HepG2 (cell line): Measurements from ENCODE around the gene MRPL43. TPM values are rescaled to one million over a fixed set of nuclear protein-coding genes. Genes with fewer than 3 reads are reported as not detected.

Experiments
- ATAC-seq: fragments of 200-7000 bp; cut with Tn5 transposase; 3 replicates; pipeline ENCODE4 v1.9.1; 2020; ENCODE audit warnings: mild to moderate bottlenecking, moderate library complexity
- BruUV-seq: library from RNA; stranded (reverse); fragments of 400-500 nt; replicated peaks from 2 replicates; lab custom pipeline; 2021; lab: Mats Ljungman, UMichigan
- CTCF ChIA-PET: fragments of 300-600 bp; formaldehyde crosslinking; extraction: SDS; loops from one replicate; lab custom pipeline; 2021; ENCODE audit warnings: low total read pairs, inconsistent platforms, low intra/inter-chr PET ratio; lab: Yijun Ruan, JAX
- POLR2A ChIA-PET: fragments of 350-600 bp; sonication (Branson Sonifier 250); formaldehyde crosslinking; loops from one replicate; lab custom pipeline; 2020; ENCODE audit warnings: antibody characterized with exemption, inconsistent platforms; lab: Yijun Ruan, JAX
- DNase-seq: peaks from one replicate; pipeline ENCODE4 v3.0.0-alpha.2; 2015; ENCODE audit warnings: low spot score
- FAIRE-seq: peaks from 3 replicates; lab custom pipeline; 2011; peaks lifted over from hg19 to GRCh38; lab: Jason Lieb, UNC
- H2AFZ ChIP-seq: one replicate; pipeline ENCODE4 v1.6.1; 2011; ENCODE audit warnings: low read length, inconsistent platforms
- H3K27ac ChIP-seq: fragments of 300-600 bp; 3 replicates; pipeline ENCODE4 v1.8.0; 2011; ENCODE audit warnings: mixed run types, mild to moderate bottlenecking, mixed read lengths, low read length, inconsistent platforms; ENCODE audit not compliant: insufficient read depth; ENCODE audit errors: extremely low read length
- H3K27me3 ChIP-seq, 2 experiments: fragments of 200-600 bp in 1 of 2; 2 replicates in 1 of 2; 3 replicates in 1 of 2; pipeline versions ENCODE4 v1.6.0 to v1.8.0; 2011; ENCODE audit warnings: low read length in 2 of 2, mild to moderate bottlenecking in 2 of 2, moderate library complexity in 2 of 2, inconsistent platforms in 1 of 2; ENCODE audit not compliant: insufficient read depth in 2 of 2, control insufficient read depth in 1 of 2
- H3K36me3 ChIP-seq, 2 experiments: fragments of 200-600 bp in 1 of 2; replicated peaks in 1 of 2; 2 replicates in 1 of 2; 3 replicates in 1 of 2; pipeline versions ENCODE4 v1.5.1 to v1.8.0; 2011; ENCODE audit warnings: low read length in 2 of 2, inconsistent platforms in 1 of 2; ENCODE audit not compliant: insufficient read depth in 2 of 2, control insufficient read depth in 1 of 2
- H3K4me1 ChIP-seq: 2 replicates; pipeline ENCODE4 v1.5.1; 2012; ENCODE audit warnings: low read length, inconsistent platforms; ENCODE audit not compliant: insufficient read depth
- H3K4me2 ChIP-seq: 2 replicates; pipeline ENCODE4 v1.6.0; 2011; ENCODE audit warnings: low read depth, low read length, inconsistent platforms
- H3K4me3 ChIP-seq, 3 experiments: fragments of 200-600 bp in 1 of 3; sonication (generic), shearing (Covaris generic) in 1 of 3; replicated peaks in 1 of 3; 2 replicates each; pipeline ENCODE4 v1.5.1; 2011 to 2016; ENCODE audit warnings: low read length in 3 of 3, inconsistent platforms in 2 of 3, low read depth in 2 of 3, mild to moderate bottlenecking in 2 of 3, control low read depth in 1 of 3, mixed read lengths in 1 of 3; ENCODE audit not compliant: insufficient read depth in 1 of 3
- H3K79me2 ChIP-seq: one replicate; pipeline ENCODE4 v1.6.1; 2011; ENCODE audit warnings: low read length, inconsistent platforms; ENCODE audit not compliant: insufficient read depth
- H3K9ac ChIP-seq: 2 replicates; pipeline ENCODE4 v1.6.0; 2011; ENCODE audit warnings: mild to moderate bottlenecking, low read depth, low read length, inconsistent platforms; ENCODE audit not compliant: insufficient read depth
- H3K9me3 ChIP-seq: 2 replicates; pipeline ENCODE4 v1.5.1; 2012; ENCODE audit warnings: mild to moderate bottlenecking, low read length
- H4K20me1 ChIP-seq: 2 replicates; pipeline ENCODE4 v1.6.0; 2011; ENCODE audit warnings: inconsistent platforms, mild to moderate bottlenecking, low read length, moderate library complexity; ENCODE audit not compliant: insufficient read depth
- CCAR2 ChIP-seq: fragments of 200-400 bp; formaldehyde crosslinking; optimal IDR thresholded peaks from 2 replicates; pipeline ENCODE3; 2018; ENCODE audit warnings: low read depth, mild to moderate bottlenecking, low read length, moderate library complexity
- ELF1 ChIP-seq: sonication (generic); formaldehyde crosslinking; IDR thresholded peaks from 2 replicates; pipeline ENCODE4 v1.4.0; 2020; ENCODE audit warnings: missing genetic modification reagents
- HNF4A ChIP-seq: sonication (generic); formaldehyde crosslinking; IDR thresholded peaks from 2 replicates; pipeline ENCODE4 v1.4.0; 2020; ENCODE audit warnings: missing genetic modification reagents
- NCOR1 ChIP-seq: fragments of 200-600 bp; sonication (generic); IDR thresholded peaks from 2 replicates; pipeline ENCODE4 v1.7.0; 2017; ENCODE audit warnings: antibody characterized with exemption, low read length, borderline replicate concordance
- POLR2A ChIP-seq, 2 experiments: IDR thresholded peaks; 2 replicates each; pipeline ENCODE4 v1.6.1; 2011; ENCODE audit warnings: low read depth in 2 of 2, low read length in 2 of 2, mild to moderate bottlenecking in 1 of 2, moderate library complexity in 1 of 2; ENCODE audit not compliant: insufficient read depth in 1 of 2
- TFDP2 ChIP-seq: sonication (generic); formaldehyde crosslinking; IDR thresholded peaks from 2 replicates; pipeline ENCODE4 v1.4.0; 2020; ENCODE audit warnings: missing genetic modification reagents
- ZFP90 ChIP-seq: sonication (generic); formaldehyde crosslinking; IDR thresholded peaks from 2 replicates; pipeline ENCODE4 v1.8.0; 2022; ENCODE audit warnings: missing genetic modification reagents, mild to moderate bottlenecking, inconsistent platforms, borderline replicate concordance
- ZNF17 ChIP-seq: sonication (generic); formaldehyde crosslinking; IDR thresholded peaks from 2 replicates; pipeline ENCODE4 v1.5.0; 2020; ENCODE audit warnings: mild to moderate bottlenecking, missing genetic modification reagents
- ZNF543 ChIP-seq: sonication (generic); formaldehyde crosslinking; IDR thresholded peaks from 2 replicates; pipeline ENCODE4 v1.4.0; 2020; ENCODE audit warnings: mild to moderate bottlenecking, missing genetic modification reagents
- ZNF577 ChIP-seq: sonication (generic); formaldehyde crosslinking; IDR thresholded peaks from 2 replicates; pipeline ENCODE4 v1.4.0; 2020; ENCODE audit warnings: mild to moderate bottlenecking, low read depth, missing genetic modification reagents, borderline replicate concordance
- ZNF652 ChIP-seq: IDR thresholded peaks from 2 replicates; pipeline ENCODE4 v1.6.1; 2016; ENCODE audit warnings: low read depth, borderline replicate concordance
- ZNF660 ChIP-seq: sonication (generic); formaldehyde crosslinking; IDR thresholded peaks from 2 replicates; pipeline ENCODE4 v1.5.1; 2020; ENCODE audit warnings: mild to moderate bottlenecking, low read depth, missing genetic modification reagents, borderline replicate concordance
- ZNF83 ChIP-seq: sonication (generic); formaldehyde crosslinking; IDR thresholded peaks from 2 replicates; pipeline ENCODE4 v1.4.0; 2020; ENCODE audit warnings: missing genetic modification reagents, mild to moderate bottlenecking, borderline replicate concordance
- ZNF841 ChIP-seq: sonication (generic); formaldehyde crosslinking; IDR thresholded peaks from 2 replicates; pipeline ENCODE4 v1.8.1; 2023; ENCODE audit warnings: missing genetic modification reagents, borderline replicate concordance
- WGBS: methylation state at CpG from one replicate; pipeline ENCODE4 v1.1.6; 2017; ENCODE audit warnings: low lambda C conversion rate; 5-methylcytosine and 5-hydroxymethylcytosine counted together
- in situ Hi-C: cut with HindIII; loops from 2 replicates; pipeline ENCODE4 v1.10.0; 2017; ENCODE audit warnings: low pct_unique_long_range_greater_than_20kb; ENCODE audit not compliant: extremely low pct_ligation_motif_present
- intact Hi-C: fragments of 100-400 bp; cut with micrococcal nuclease; formaldehyde crosslinking; loops from one replicate; pipeline ENCODE4 v1.10.0; 2022; ENCODE audit not compliant: unreplicated experiment
- polyA plus RNA-seq, 8 experiments: library from polyadenylated mRNA; depleted of rRNA in 3 of 8; stranded (reverse) in 7 of 8; unstranded in 1 of 8; fragments of >200 nt; fragmentation: Illumina TruSeq in 4 of 8; extraction: Trizol in 4 of 8; gene quantifications; 2 replicates each; pipeline versions ENCODE4 v1.2.1 to v1.2.3, GENCODE V29; 2011 to 2016; ENCODE audit warnings: low read depth in 4 of 8, missing spikeins in 1 of 8, mixed read lengths in 1 of 8; ENCODE audit not compliant: insufficient read depth in 1 of 8
- total RNA-seq, 5 experiments: library from RNA; depleted of rRNA; stranded (reverse); fragments of >200 nt; fragmentation: Illumina TruSeq; extraction: Trizol; gene quantifications; 2 replicates each; pipeline ENCODE4 v1.2.3, GENCODE V29; 2016; ENCODE audit warnings: low read depth in 1 of 5

The MRPL43 gene
- total and polyA plus RNA-seq, 2 of the 13 experiments (the other 11 are each of a cell fraction or from before 2014, with no cell fraction given): 71.0 to 73.7 TPM

GRCh38 chr10:100963826-100964225, 23.5 kb downstream of the MRPL43 start:
- no peak for ATAC-seq
- H3K4me1 ChIP-seq: peaks cover 65% of the 10 kb centered on the region

More at GRCh38 chr10:100963826-100964225, 23.5 kb downstream of the MRPL43 start:
- ChIA-PET POLR2A (interaction anchor here (0.8 to 12.6 kb wide), 2 partner anchors 28 to 82 kb away, joined by 3 to 277 read pairs; partner anchors contain the start of genes LZTS2, MRPL43 and TWNK), CTCF (no interaction called here)
- in situ Hi-C loops: no loop called here
- no peaks in the 10 kb centered on the region; a peak in 1 of 5 replicates for H3K27me3 ChIP-seq
- intact Hi-C loops: no loop called here
- peaks cover 0 to 31% of the 10 kb centered on the region in 2 experiments; a peak in 3 of 5 replicates for H3K36me3 ChIP-seq
- no peak overlapping the region for H3K4me3 ChIP-seq
- 82% methylated on average over 1 of the region's 1 CpG for WGBS
- peak overlapping the region; percentile 37 for H3K4me2 ChIP-seq
- no peaks in the 10 kb centered on the region for H3K9me3 ChIP-seq
- no peak for TF ChIP-seq ZNF543 (CRISPR knock-in tag)
- TF ChIP-seq ZNF83: no peak
- TF ChIP-seq ELF1 (CRISPR knock-in tag): no peak
- no peak for TF ChIP-seq POLR2A (IDR thresholded peaks at IDR 0.05; ENCODE audit: insufficient read depth in 1 of 2, low read depth in 2 of 2, low read length in 2 of 2)
- TF ChIP-seq ZNF17 (CRISPR knock-in tag): no peak
- no peak for TF ChIP-seq ZNF660 (CRISPR knock-in tag)
- no peak for TF ChIP-seq TFDP2 (CRISPR knock-in tag)
- no peak for TF ChIP-seq ZFP90
- peak; percentile 31; the same call in 1 of the 2 replicates for TF ChIP-seq NCOR1
- TF ChIP-seq HNF4A (CRISPR knock-in tag): peak; percentile 55
- no peak for TF ChIP-seq CCAR2
- no peak for TF ChIP-seq ZNF652 (CRISPR knock-in tag)
- no peak for TF ChIP-seq ZNF577
- no peak for TF ChIP-seq ZNF841
- H3K79me2 ChIP-seq: peaks cover 8% of the 10 kb centered on the region
- BruUV-seq: no TSS peak
- no peak overlapping the region for H3K9ac ChIP-seq
- FAIRE-seq: no peak
- no peak for DNase-seq
- H2AFZ ChIP-seq: no peak overlapping the region
- H3K27ac ChIP-seq: peak overlapping the region; percentile 36
- H4K20me1 ChIP-seq: no peaks in the 10 kb centered on the region; the same call in 1 of the 2 replicates
